SH-SY5Y (cell line): ENCODE measurements around the gene TENM4.

Experiments
- GATA2 ChIP-seq: IDR thresholded peaks from 2 replicates; pipeline ENCODE4 v1.6.1; 2011; ENCODE audit warnings: mild to moderate bottlenecking, low read depth, low read length
- GATA3 ChIP-seq: IDR thresholded peaks from 2 replicates; pipeline ENCODE4 v1.6.1; 2011; ENCODE audit warnings: low read depth, mild to moderate bottlenecking, low read length, moderate library complexity

DNA sequence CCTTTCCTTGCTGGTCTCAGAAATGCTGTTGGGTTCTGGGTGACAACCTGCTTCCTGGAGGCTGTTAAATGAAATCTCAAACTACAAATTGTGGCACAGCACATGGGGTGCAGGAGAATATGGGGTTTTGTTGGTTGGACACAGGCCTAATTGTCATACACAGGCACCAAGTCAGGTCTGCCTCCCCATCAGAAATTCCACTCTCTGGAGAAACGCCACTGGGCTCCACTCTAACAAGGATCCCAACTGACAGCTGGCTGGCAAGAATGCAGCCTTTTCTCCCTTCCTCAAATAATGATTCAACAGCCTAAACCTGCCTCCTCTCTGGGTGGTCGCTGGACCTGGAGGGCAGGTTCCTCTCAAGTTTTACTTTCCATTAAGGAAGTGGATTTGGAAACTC, 688.3 kb downstream of the TENM4 start:
- no peak for TF ChIP-seq GATA2
- TF ChIP-seq GATA3: no peak
